Fibroblast of lung (primary cell): ENCODE results near the gene PIP5K1C.

Source experiments
- CTCF ChIP-seq, 2 donors: IDR thresholded peaks in 1 of 2; conservative IDR thresholded peaks in 1 of 2; 1 replicate in 1 of 2; 2 replicates in 1 of 2; pipeline ENCODE4 v1.5.1; 2011 to 2012; ENCODE audit warnings: low read length in 2 of 2, control low read depth in 1 of 2, inconsistent platforms in 1 of 2, low read depth in 1 of 2, mild to moderate bottlenecking in 1 of 2
- EZH2 ChIP-seq: IDR thresholded peaks from 2 replicates; pipeline ENCODE4 v1.5.1; 2012; ENCODE audit warnings: low read length, control low read depth, mild to moderate bottlenecking; ENCODE audit errors: missing control alignments

- TF ChIP-seq CTCF (conservative IDR thresholded peaks at IDR 0.05 in 1 of 2, IDR thresholded peaks at IDR 0.05 in 1 of 2; ENCODE audit: low read depth in 1 of 2, low read length in 2 of 2), result no peak
- no peak for TF ChIP-seq EZH2
Measured at GRCh38 chr19:3636962-3637361, 63.3 kb downstream of the PIP5K1C start.
